ENCODE measurements around the gene PRKAG1.

GRCh38 chr12:48998497-48999353 is 19.9 kb downstream of the PRKAG1 start:
- TF ChIP-seq CTCF (IDR thresholded peaks at IDR 0.05; ENCODE audit: low read length): no peak
- TF ChIP-seq EZH2 (IDR thresholded peaks at IDR 0.05; ENCODE audit: borderline replicate concordance, low read length): no peak
